GM13977 (cell line): Measurements from ENCODE around the gene RNF225.
"Not testable (repeated sequence)": the region's sequence is repeated elsewhere in the genome, so short reads cannot be mapped to it uniquely, and the experiment has no call there.

Experiments used
- DNase-seq: peaks from one replicate; pipeline ENCODE4 v3.0.0; 2012; ENCODE audit warnings: low spot score
- CTCF ChIP-seq: IDR thresholded peaks from 2 replicates; pipeline ENCODE4 v1.5.1; 2012; ENCODE audit warnings: mild to moderate bottlenecking, control low read depth; ENCODE audit not compliant: insufficient read depth; ENCODE audit errors: extremely low read depth, missing control alignments
- in situ Hi-C: fragments of 300-500 bp; cut with MboI; formaldehyde crosslinking; loops from one replicate; pipeline ENCODE4 v1.12.0; 2022; ENCODE audit warnings: low sequenced_read_pairs, low pct_unique_long_range_greater_than_20kb, mixed read lengths, inconsistent platforms; ENCODE audit not compliant: unreplicated experiment

The RNF225 gene

DNA sequence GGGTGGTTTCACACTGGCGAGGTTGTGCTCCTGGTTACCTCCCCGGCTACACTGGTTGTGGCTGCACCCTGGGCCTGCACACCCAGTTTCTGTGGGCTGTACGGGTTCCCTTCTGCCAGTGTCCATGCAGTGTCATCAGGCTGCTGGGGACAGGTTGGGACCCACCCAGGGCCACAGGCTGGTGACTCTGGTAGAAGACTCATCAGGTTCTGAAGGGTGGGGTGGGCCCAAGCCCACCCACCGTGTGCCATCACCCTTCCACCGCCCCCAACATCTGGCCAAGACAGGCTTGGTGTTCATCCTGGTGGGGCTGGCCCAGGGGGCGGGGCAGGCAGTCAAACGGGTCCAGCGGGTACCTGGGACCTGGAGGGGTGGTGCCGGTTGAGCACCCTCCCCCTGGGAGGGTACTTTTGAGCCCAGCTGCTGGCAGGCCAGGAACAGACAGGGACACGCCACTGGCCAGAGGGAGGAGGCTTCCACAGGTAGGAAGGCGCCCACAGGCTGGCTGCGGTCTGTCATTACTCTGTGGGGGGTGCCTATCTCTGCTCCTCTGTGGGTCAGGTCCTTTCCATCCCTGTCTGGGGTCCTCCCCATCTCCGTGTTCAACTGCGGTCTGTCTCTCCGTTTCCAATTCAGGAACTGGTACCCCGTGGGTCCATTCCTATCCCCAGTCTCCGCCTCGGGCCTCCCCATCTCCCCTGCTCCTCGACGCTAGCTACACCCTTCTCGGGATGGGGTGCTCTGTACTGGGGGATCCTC lies at the start of gene RNF225:
Gene RNF225, plus strand, starts transcription at position 437 of the 759 bp plus-strand sequence. CDS start 434 bp downstream, outside the sequence.
- no peak for DNase-seq
- in situ Hi-C loops, result no loop called here
- no peak for TF ChIP-seq CTCF

GRCh38 chr19:58346961-58347929 lies 48.2 kb upstream of the RNF225 start:
- no peak for TF ChIP-seq CTCF
- DNase-seq, result peak; percentile 97
- in situ Hi-C loops, result no loop called here

- in situ Hi-C loops, DNase-seq: not testable (repeated sequence)
Observed at GRCh38 chr19:58348080-58348479, 47.4 kb upstream of the RNF225 start.

- in situ Hi-C loops, result no loop called here
- DNase-seq, result no peak
- TF ChIP-seq CTCF, result no peak
Observed at GRCh38 chr19:58349590-58349989, 45.9 kb upstream of the RNF225 start.

DNA sequence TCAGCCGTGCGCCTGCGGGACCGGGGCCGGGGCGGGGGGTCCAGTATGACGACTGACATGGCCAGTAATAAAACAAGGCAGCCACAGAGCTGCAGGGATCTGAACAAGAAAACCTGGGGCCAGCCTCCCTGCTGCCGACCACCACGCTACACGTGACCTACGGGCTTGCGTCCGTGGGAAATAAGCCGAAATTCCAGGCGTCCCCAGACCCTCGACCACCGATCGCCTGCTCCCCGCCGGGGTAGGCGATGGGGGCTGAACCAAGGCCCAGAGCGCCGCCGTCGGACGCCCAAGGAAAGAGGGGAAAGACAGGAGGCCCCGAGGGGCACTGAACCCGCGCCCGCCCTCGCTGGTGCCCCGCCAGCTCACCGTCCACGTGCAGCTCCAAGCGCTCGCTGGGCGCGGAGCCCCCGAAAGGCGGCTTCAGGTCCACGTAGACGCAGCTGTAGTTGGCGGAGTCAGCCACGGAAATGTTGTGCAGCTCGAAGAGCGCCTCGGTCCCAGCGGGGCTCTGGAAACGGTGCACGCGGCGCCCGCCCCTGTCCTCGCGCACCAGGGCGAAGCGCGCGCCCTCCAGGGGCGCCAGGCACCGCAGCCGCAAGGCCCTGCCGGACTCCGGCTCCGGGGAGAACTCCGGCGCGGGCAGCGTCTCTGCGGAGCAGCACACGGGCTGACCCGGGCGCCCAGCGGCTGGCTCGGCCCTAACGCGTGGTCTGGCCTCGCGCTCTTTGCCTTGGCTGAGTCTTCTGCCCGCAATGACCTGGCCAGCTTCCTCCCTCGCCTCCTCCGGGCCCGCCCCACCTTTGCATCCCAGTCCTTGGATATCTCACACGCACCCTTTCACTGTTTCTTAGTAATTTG lies 45.2 kb upstream of the RNF225 start:
- in situ Hi-C loops, result no loop called here

More for the DNA sequence above, 45.2 kb upstream of the RNF225 start:
- no peak for DNase-seq
- no peak for TF ChIP-seq CTCF
